Gastroesophageal sphincter (tissue), 3 donors: Measurements from ENCODE around the gene NOS3.

Experiments
- CTCF ChIP-seq, 4 experiments: fragments of 200-600 bp in 2 of 4; fragments of 450-650 bp in 2 of 4; sonication (generic) in 1 of 4; IDR thresholded peaks; one replicate each; pipeline ENCODE4 v1.5.1; 2017 to 2019; ENCODE audit warnings: antibody characterized with exemption in 4 of 4, mild to moderate bottlenecking in 2 of 4, moderate library complexity in 2 of 4
- EP300 ChIP-seq: sonication (generic); formaldehyde crosslinking; IDR thresholded peaks from one replicate; pipeline ENCODE4 v1.6.1; 2017; ENCODE audit warnings: antibody characterized with exemption, mild to moderate bottlenecking
- POLR2AphosphoS5 ChIP-seq: sonication (generic); formaldehyde crosslinking; IDR thresholded peaks from one replicate; pipeline ENCODE4 v1.6.1; 2017; ENCODE audit warnings: antibody characterized with exemption

GRCh38 chr7:151053096-151053495 is 62.3 kb downstream of the NOS3 start:
- TF ChIP-seq CTCF (IDR thresholded peaks at IDR 0.05) (no peak), EP300 (no peak), POLR2AphosphoS5 (no peak)
